Keratinocyte (primary cell): ENCODE measurements around the gene DENND2C. TPM values are rescaled to one million over a fixed set of nuclear protein-coding genes. Genes with fewer than 3 reads are reported as not detected.

ENCODE experiments used
- DNase-seq: peaks from one replicate; pipeline ENCODE4 v3.0.0-alpha.2; 2011; ENCODE audit warnings: low read depth, missing footprints, low spot score
- FAIRE-seq: peaks from 2 replicates; lab custom pipeline; 2011; peaks lifted over from hg19 to GRCh38; lab: Jason Lieb, UNC
- H2AFZ ChIP-seq: 2 replicates; pipeline ENCODE4 v1.6.0; 2012; ENCODE audit warnings: low read length, control low read depth, inconsistent platforms; ENCODE audit not compliant: control insufficient read depth
- H3K27ac ChIP-seq: 2 replicates; pipeline ENCODE4 v1.5.1; 2011; ENCODE audit warnings: low read length; ENCODE audit not compliant: control insufficient read depth, insufficient read depth
- H3K27me3 ChIP-seq: 3 replicates; pipeline ENCODE4 v1.6.0; 2011; ENCODE audit warnings: low read length; ENCODE audit not compliant: control insufficient read depth, insufficient read depth; ENCODE audit errors: extremely low read depth
- H3K36me3 ChIP-seq, 2 experiments: 2 replicates in 1 of 2; 3 replicates in 1 of 2; pipeline ENCODE4 v1.5.1; 2011; ENCODE audit warnings: low read length in 2 of 2, mild to moderate bottlenecking in 1 of 2; ENCODE audit not compliant: control insufficient read depth in 2 of 2, insufficient read depth in 2 of 2; ENCODE audit errors: extremely low read depth in 1 of 2
- H3K4me1 ChIP-seq: 3 replicates; pipeline ENCODE4 v1.5.1; 2011; ENCODE audit warnings: low read length; ENCODE audit not compliant: control insufficient read depth, insufficient read depth; ENCODE audit errors: extremely low read depth
- H3K4me2 ChIP-seq: 3 replicates; pipeline ENCODE4 v1.6.0; 2011; ENCODE audit warnings: low read depth, low read length; ENCODE audit not compliant: control insufficient read depth, insufficient read depth; ENCODE audit errors: extremely low read depth
- H3K4me3 ChIP-seq, 3 experiments: fragments of 200-600 bp in 1 of 3; sonication (generic) in 1 of 3; 2 replicates in 2 of 3; 3 replicates in 1 of 3; pipeline ENCODE4 v1.5.1; 2011 to 2016; ENCODE audit warnings: low read length in 3 of 3, mild to moderate bottlenecking in 3 of 3, control low read depth in 2 of 3, inconsistent platforms in 1 of 3, low read depth in 1 of 3, mixed read lengths in 1 of 3, mixed run types in 1 of 3, moderate library complexity in 1 of 3; ENCODE audit not compliant: control insufficient read depth in 2 of 3, insufficient read depth in 2 of 3; ENCODE audit errors: extremely low read depth in 1 of 3
- H3K79me2 ChIP-seq: 2 replicates; pipeline ENCODE4 v1.6.0; 2012; ENCODE audit warnings: low read length; ENCODE audit not compliant: control insufficient read depth, insufficient read depth
- H3K9ac ChIP-seq: 3 replicates; pipeline ENCODE4 v1.6.0; 2011; ENCODE audit warnings: low read length; ENCODE audit not compliant: control insufficient read depth, insufficient read depth; ENCODE audit errors: extremely low read depth
- H3K9me1 ChIP-seq: 3 replicates; pipeline ENCODE4 v1.6.0; 2011; ENCODE audit warnings: low read length; ENCODE audit not compliant: control insufficient read depth, insufficient read depth; ENCODE audit errors: extremely low read depth
- H3K9me3 ChIP-seq: 2 replicates; pipeline ENCODE4 v1.5.1; 2012; ENCODE audit warnings: low read depth, low read length; ENCODE audit not compliant: control insufficient read depth
- H4K20me1 ChIP-seq: 3 replicates; pipeline ENCODE4 v1.6.0; 2011; ENCODE audit warnings: low read length; ENCODE audit not compliant: control insufficient read depth, insufficient read depth; ENCODE audit errors: extremely low read depth
- CTCF ChIP-seq, 3 experiments: IDR thresholded peaks in 1 of 3; conservative IDR thresholded peaks in 1 of 3; optimal IDR thresholded peaks in 1 of 3; 2 replicates in 2 of 3; 3 replicates in 1 of 3; pipeline versions ENCODE3 to v1.5.1; 2011; ENCODE audit warnings: low read length in 3 of 3, mild to moderate bottlenecking in 3 of 3, moderate library complexity in 2 of 3, control low read depth in 1 of 3, inconsistent platforms in 1 of 3; ENCODE audit not compliant: insufficient read depth in 2 of 3; ENCODE audit errors: extremely low read depth in 1 of 3
- EZH2 ChIP-seq: IDR thresholded peaks from one replicate; pipeline ENCODE4 v1.6.1; 2012; ENCODE audit warnings: inconsistent platforms, mild to moderate bottlenecking, low read length, moderate library complexity
- dilution Hi-C: fragments of 300-500 bp; cut with MboI; formaldehyde crosslinking; loops from one replicate; pipeline ENCODE4 v1.7.0; 2020; ENCODE audit warnings: low sequenced_read_pairs; ENCODE audit not compliant: extremely low pct_ligation_motif_present
- polyA plus RNA-seq, 5 experiments: library from polyadenylated mRNA; depleted of rRNA in 3 of 5; stranded (reverse) in 3 of 5; stranded (forward) in 1 of 5; unstranded in 1 of 5; fragments of >200 nt; gene quantifications; 1 replicate in 1 of 5; 2 replicates in 3 of 5; 3 replicates in 1 of 5; pipeline versions ENCODE4 v1.2.1 to v1.2.3, GENCODE V29; 2011 to 2012; ENCODE audit warnings: missing spikeins in 2 of 5, low read depth in 1 of 5, low replicate concordance in 1 of 5

The DENND2C gene
- polyA plus RNA-seq, 1 donor (not counting 4 experiments of a cell fraction or from before 2014, with no cell fraction given), result 9.5 TPM

GRCh38 chr1:114597949-114598348 lies 71.9 kb downstream of the DENND2C start:
- FAIRE-seq (no peak), DNase-seq (no peak)
- dilution Hi-C loops, result no loop called here
- Histone ChIP-seq H3K4me2 (no peak overlapping the region), H3K9ac (no peak overlapping the region), H3K4me3 (no peak overlapping the region), H2AFZ (no peak overlapping the region), H3K79me2 (no peaks in the 10 kb centered on the region), H4K20me1 (no peaks in the 10 kb centered on the region), H3K9me1 (no peaks in the 10 kb centered on the region), H3K27me3 (no peaks in the 10 kb centered on the region), H3K27ac (no peak overlapping the region), H3K9me3 (no peaks in the 10 kb centered on the region), H3K36me3 (peaks cover 9 to 16% of the 10 kb centered on the region in 2 experiments), H3K4me1 (peaks cover 4% of the 10 kb centered on the region)
- TF ChIP-seq EZH2, result no peak
- TF ChIP-seq CTCF (optimal IDR thresholded peaks at IDR 0.05 in 1 of 3, IDR thresholded peaks at IDR 0.05 in 1 of 3, conservative IDR thresholded peaks at IDR 0.05 in 1 of 3; ENCODE audit: extremely low read depth in 1 of 3, insufficient read depth in 2 of 3, low read length in 3 of 3), result no peak

- no peak overlapping the region for H3K27ac ChIP-seq
- DNase-seq, result no peak
- TF ChIP-seq CTCF (optimal IDR thresholded peaks at IDR 0.05 in 1 of 3, IDR thresholded peaks at IDR 0.05 in 1 of 3, conservative IDR thresholded peaks at IDR 0.05 in 1 of 3; ENCODE audit: extremely low read depth in 1 of 3, insufficient read depth in 2 of 3, low read length in 3 of 3) (no peak), EZH2 (no peak)
- H3K27me3 ChIP-seq, result no peaks in the 10 kb centered on the region
- no peak overlapping the region for H3K9ac ChIP-seq
- peaks cover 9 to 16% of the 10 kb centered on the region in 2 experiments for H3K36me3 ChIP-seq
- peaks cover 4% of the 10 kb centered on the region for H3K4me1 ChIP-seq
- H3K9me3 ChIP-seq, result no peaks in the 10 kb centered on the region
- no peaks in the 10 kb centered on the region for H4K20me1 ChIP-seq
- H3K79me2 ChIP-seq, result no peaks in the 10 kb centered on the region
- H3K4me3 ChIP-seq, result no peak overlapping the region
- H2AFZ ChIP-seq, result no peak overlapping the region
- H3K4me2 ChIP-seq, result no peak overlapping the region
- dilution Hi-C loops, result no loop called here
- no peaks in the 10 kb centered on the region for H3K9me1 ChIP-seq
- no peak for FAIRE-seq
Measured at GRCh38 chr1:114595602-114596001, 74.2 kb downstream of the DENND2C start.
